DOHH2 (cell line): ENCODE measurements around the gene HBP1.

Experiments used
- H3F3A ChIP-seq: fragments of 200-600 bp; sonication (generic), shearing (Covaris generic); 2 replicates; pipeline ENCODE4 v1.6.0; 2016; ENCODE audit warnings: antibody characterized with exemption, mild to moderate bottlenecking; ENCODE audit not compliant: control insufficient read depth, insufficient read depth
- H3K27ac ChIP-seq: fragments of 200-600 bp; sonication (generic); 2 replicates; pipeline ENCODE4 v1.5.1; 2014; ENCODE audit warnings: low read depth, mild to moderate bottlenecking, low read length, moderate library complexity
- H3K27me3 ChIP-seq: fragments of 200-600 bp; sonication (generic); 2 replicates; pipeline ENCODE4 v1.6.1; 2014; ENCODE audit warnings: mild to moderate bottlenecking, low read length, mixed read lengths; ENCODE audit not compliant: control insufficient read depth
- H3K36me3 ChIP-seq: fragments of 200-600 bp; sonication (generic); 2 replicates; pipeline ENCODE4 v1.6.1; 2014; ENCODE audit warnings: mild to moderate bottlenecking, low read length, moderate library complexity, mixed read lengths; ENCODE audit not compliant: control insufficient read depth
- H3K4me1 ChIP-seq: fragments of 200-600 bp; sonication (generic); 2 replicates; pipeline ENCODE4 v1.6.1; 2014; ENCODE audit warnings: mild to moderate bottlenecking, low read length, mixed read lengths; ENCODE audit not compliant: control insufficient read depth
- H3K4me2 ChIP-seq: fragments of 200-600 bp; sonication (generic); 2 replicates; pipeline ENCODE4 v1.6.0; 2014; ENCODE audit warnings: mild to moderate bottlenecking, low read length, moderate library complexity
- H3K4me3 ChIP-seq: fragments of 200-600 bp; sonication (generic); 2 replicates; pipeline ENCODE4 v1.5.1; 2014; ENCODE audit warnings: mild to moderate bottlenecking, low read length, mixed read lengths
- H3K79me2 ChIP-seq: fragments of 200-600 bp; sonication (generic); 2 replicates; pipeline ENCODE4 v1.6.1; 2014; ENCODE audit warnings: mild to moderate bottlenecking, low read length, mixed read lengths; ENCODE audit not compliant: control insufficient read depth
- H3K9me2 ChIP-seq: fragments of 200-600 bp; sonication (generic); replicated peaks from 2 replicates; pipeline ENCODE4 v1.6.1; 2014; ENCODE audit warnings: mild to moderate bottlenecking, low read length, mixed read lengths; ENCODE audit not compliant: control insufficient read depth
- H3K9me3 ChIP-seq: fragments of 200-600 bp; sonication (generic); 2 replicates; pipeline ENCODE4 v1.6.1; 2014; ENCODE audit warnings: antibody characterized with exemption, low read length, mixed read lengths; ENCODE audit not compliant: control insufficient read depth, insufficient read depth
- H4K20me1 ChIP-seq: fragments of 200-600 bp; sonication (generic); 2 replicates; pipeline ENCODE4 v1.6.0; 2014; ENCODE audit warnings: low read depth, mild to moderate bottlenecking, antibody characterized with exemption, low read length, moderate library complexity; ENCODE audit not compliant: control insufficient read depth, insufficient read depth
- EZH2phosphoT487 ChIP-seq: fragments of 200-600 bp; sonication (generic); IDR thresholded peaks from 2 replicates; pipeline ENCODE4 v1.6.1; 2017; ENCODE audit warnings: borderline replicate concordance, mild to moderate bottlenecking, antibody characterized with exemption, low read length, moderate library complexity, mixed read lengths
- TF ChIP-seq, protein P1 (sequence below): fragments of 200-600 bp; sonication (generic); IDR thresholded peaks from one replicate; pipeline ENCODE4 v1.5.1; 2014; ENCODE audit warnings: antibody characterized with exemption, mild to moderate bottlenecking, low read depth, low read length; ENCODE audit not compliant: poor library complexity, severe bottlenecking

The HBP1 gene

DNA sequence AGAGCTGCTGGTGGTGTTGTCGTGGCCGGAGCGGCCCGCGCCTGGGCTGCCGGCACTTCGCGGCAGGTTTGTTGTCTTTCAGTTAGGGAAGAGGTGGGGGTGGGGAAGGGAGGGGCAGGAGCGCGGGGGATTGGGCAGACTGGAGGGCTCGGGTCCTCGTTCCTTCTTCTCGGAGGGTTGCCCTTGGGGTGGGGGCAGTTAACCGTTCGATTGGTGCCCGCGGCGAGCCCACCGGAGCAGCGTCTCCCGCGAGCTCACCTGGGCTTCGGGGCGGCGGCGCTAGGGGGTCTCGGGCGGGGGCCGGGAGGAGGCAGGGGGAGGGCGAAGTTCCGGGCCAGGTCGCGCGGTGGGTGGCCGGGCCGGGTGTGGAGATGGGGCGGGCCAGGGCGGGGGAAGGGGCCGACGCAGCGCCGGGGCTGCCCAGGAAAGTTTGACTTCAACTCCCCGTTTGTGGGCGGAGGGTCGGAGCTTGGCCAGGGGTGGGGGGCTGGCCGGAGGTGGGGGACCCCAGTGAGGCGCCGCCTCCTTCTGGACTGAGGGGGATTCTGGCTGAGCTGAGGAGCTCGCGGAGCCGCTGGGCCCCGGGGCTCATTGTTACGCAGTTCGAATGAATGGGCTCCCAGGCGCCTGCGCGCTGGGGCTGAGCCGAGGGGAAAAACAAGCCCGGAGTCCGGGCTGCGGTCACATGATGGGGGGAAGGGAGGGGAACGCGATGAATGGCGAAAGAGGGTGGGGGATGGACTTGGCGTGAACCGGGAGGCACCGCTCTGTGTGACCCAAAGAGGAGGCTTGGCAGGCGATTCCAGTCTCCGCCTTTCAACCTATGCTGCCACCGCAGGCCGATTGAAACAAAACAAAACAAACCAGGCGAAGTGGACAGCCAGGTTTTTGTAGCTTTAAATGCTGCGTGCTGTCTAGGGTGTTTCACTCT is 582 bp downstream of the HBP1 start:
- no peak for TF ChIP-seq EZH2phosphoT487
- TF ChIP-seq, protein P1, sequence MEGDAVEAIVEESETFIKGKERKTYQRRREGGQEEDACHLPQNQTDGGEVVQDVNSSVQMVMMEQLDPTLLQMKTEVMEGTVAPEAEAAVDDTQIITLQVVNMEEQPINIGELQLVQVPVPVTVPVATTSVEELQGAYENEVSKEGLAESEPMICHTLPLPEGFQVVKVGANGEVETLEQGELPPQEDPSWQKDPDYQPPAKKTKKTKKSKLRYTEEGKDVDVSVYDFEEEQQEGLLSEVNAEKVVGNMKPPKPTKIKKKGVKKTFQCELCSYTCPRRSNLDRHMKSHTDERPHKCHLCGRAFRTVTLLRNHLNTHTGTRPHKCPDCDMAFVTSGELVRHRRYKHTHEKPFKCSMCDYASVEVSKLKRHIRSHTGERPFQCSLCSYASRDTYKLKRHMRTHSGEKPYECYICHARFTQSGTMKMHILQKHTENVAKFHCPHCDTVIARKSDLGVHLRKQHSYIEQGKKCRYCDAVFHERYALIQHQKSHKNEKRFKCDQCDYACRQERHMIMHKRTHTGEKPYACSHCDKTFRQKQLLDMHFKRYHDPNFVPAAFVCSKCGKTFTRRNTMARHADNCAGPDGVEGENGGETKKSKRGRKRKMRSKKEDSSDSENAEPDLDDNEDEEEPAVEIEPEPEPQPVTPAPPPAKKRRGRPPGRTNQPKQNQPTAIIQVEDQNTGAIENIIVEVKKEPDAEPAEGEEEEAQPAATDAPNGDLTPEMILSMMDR = peak; percentile 15
- Histone ChIP-seq H3K36me3 (no peaks in the 10 kb centered on the region), H3K9me3 (no peaks in the 10 kb centered on the region), H4K20me1 (0 out of 2 replicates have a peak, but pooled peaks cover 4% of the 10 kb centered on the region), H3K79me2 (peaks cover 45% of the 10 kb centered on the region), H3K4me1 (peaks cover 36% of the 10 kb centered on the region), H3K4me2 (peak overlapping the region; percentile 85), H3K9me2 (no peaks in the 10 kb centered on the region), H3K4me3 (peak overlapping the region; percentile 90), H3F3A (peaks cover 14% of the 10 kb centered on the region), H3K27me3 (no peaks in the 10 kb centered on the region), H3K27ac (peak overlapping the region; percentile 65)

DNA sequence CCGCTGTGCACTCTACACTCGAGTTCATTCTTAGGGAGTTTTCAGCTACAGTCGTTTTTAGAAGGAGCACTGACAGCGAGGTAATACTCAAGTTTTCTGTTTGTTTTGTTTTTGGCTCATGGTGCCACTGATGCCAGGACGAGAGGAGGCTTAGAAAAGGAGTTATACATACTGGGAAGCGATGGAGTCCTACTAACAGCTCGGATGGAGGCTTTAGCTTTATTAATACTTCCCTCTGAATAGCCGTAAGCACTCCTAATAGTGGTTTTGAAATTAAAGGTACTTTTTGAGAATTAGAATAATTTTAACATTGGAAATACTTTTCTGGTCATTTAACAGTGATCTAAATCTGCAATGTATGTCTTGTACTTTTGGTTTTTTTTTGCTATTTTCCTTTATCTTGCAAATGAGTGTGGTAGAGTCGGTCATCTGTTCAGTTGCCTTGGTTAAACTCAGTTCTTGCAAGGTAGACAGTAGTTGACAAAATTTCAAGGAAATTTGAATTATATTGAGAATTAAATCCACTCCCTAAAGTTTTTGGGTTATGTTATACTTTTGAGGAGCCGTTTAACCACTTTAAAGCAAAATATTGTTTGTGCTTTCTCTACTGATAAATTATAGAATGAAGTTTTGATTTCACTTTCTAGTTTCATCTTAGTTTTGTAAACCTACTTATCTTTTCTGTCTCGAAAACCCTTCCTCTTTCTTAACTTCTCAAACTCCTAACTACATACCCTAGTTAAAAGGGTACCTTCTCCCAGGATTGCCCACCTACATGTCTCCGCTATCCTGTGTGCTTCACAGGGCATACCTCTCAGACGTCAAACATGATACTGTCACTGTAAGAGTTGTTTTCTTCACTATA is 1.5 kb downstream of the HBP1 start:
- TF ChIP-seq, protein P1 = no peak
- TF ChIP-seq EZH2phosphoT487 = no peak
- Histone ChIP-seq H3K27ac (peak overlapping the region; percentile 65), H3K4me1 (peaks cover 37% of the 10 kb centered on the region), H4K20me1 (0 out of 2 replicates have a peak, but pooled peaks cover 4% of the 10 kb centered on the region), H3K79me2 (peaks cover 54% of the 10 kb centered on the region), H3K27me3 (no peaks in the 10 kb centered on the region), H3K4me3 (peak overlapping the region; percentile 90), H3K4me2 (peak overlapping the region; percentile 85), H3K9me3 (no peaks in the 10 kb centered on the region), H3K36me3 (no peaks in the 10 kb centered on the region), H3K9me2 (no peaks in the 10 kb centered on the region), H3F3A (peaks cover 14% of the 10 kb centered on the region)

DNA sequence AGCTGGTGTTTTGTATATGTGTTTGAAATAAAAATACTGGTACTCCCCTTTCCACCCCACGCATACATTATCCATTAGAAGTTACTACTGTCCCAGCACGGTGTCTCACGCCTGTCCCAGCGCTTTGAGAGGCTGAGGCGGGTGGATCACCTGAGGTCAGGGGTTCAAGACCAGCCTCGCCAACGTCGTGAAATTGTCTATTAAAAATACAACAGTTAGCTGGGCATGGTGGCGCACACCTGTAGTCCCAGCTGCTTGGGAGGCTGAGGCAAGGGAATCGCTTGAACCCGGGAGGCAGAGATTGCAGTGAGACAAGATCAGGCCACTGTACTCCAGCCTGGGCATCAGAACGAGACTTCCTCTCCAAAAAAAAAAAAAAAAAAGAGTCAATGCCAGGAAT is 2.7 kb downstream of the HBP1 start:
- Histone ChIP-seq H3K4me1 (peaks cover 33% of the 10 kb centered on the region), H3K79me2 (peaks cover 57% of the 10 kb centered on the region), H3K4me3 (no peak overlapping the region), H3K4me2 (no peak overlapping the region), H3K36me3 (no peaks in the 10 kb centered on the region), H3K27me3 (no peaks in the 10 kb centered on the region), H3K9me3 (no peaks in the 10 kb centered on the region), H3K9me2 (no peaks in the 10 kb centered on the region), H4K20me1 (0 out of 2 replicates have a peak, but pooled peaks cover 4% of the 10 kb centered on the region), H3K27ac (no peak overlapping the region), H3F3A (peaks cover 14% of the 10 kb centered on the region)
- TF ChIP-seq, protein P1 = no peak
- TF ChIP-seq EZH2phosphoT487 = no peak
